ENCODE data around the gene PECR. TPM values are rescaled to one million over a fixed set of nuclear protein-coding genes. Genes with fewer than 3 reads are reported as not detected.
A peak's percentile ranks its signal among the peaks of the same experiment; 100 is the strongest.

Gene PECR
- total and polyA plus RNA-seq, 2 of the 13 experiments (the other 11 are each of a cell fraction or from before 2014, with no cell fraction given), result 151 to 153 TPM

GRCh38 chr2:216109962-216110614 lies 28.5 kb upstream of the PECR start (continued):
- TF ChIP-seq ERF (CRISPR knock-in tag; IDR thresholded peaks at IDR 0.05), result no peak
- no peak for TF ChIP-seq ZNF44 (CRISPR knock-in tag; IDR thresholded peaks at IDR 0.05)
- 0 out of 2 replicates have a peak, but pooled peaks have one; percentile 28 for TF ChIP-seq POLR2AphosphoS5 (IDR thresholded peaks at IDR 0.05; ENCODE audit: low read depth, low read length)
- peak; percentile 14; the same call in 1 of the 2 replicates for TF ChIP-seq MIXL1 (CRISPR knock-in tag; IDR thresholded peaks at IDR 0.05)
- TF ChIP-seq ZFP36L2 (CRISPR knock-in tag; IDR thresholded peaks at IDR 0.05), result 0 out of 2 replicates have a peak, but pooled peaks have one; percentile 19
- no peak for TF ChIP-seq ZNF704 (CRISPR knock-in tag; IDR thresholded peaks at IDR 0.05; ENCODE audit: borderline replicate concordance)
- no peak for TF ChIP-seq ZNF562 (CRISPR knock-in tag; IDR thresholded peaks at IDR 0.05; ENCODE audit: borderline replicate concordance)
- no peak for TF ChIP-seq LBX2 (CRISPR knock-in tag; IDR thresholded peaks at IDR 0.05; ENCODE audit: borderline replicate concordance)
- no peak for TF ChIP-seq THAP8 (CRISPR knock-in tag; IDR thresholded peaks at IDR 0.05; ENCODE audit: borderline replicate concordance)
- no peak for TF ChIP-seq E2F5 (CRISPR knock-in tag; conservative IDR thresholded peaks at IDR 0.05)
- no peak for TF ChIP-seq ZBTB25 (CRISPR knock-in tag; IDR thresholded peaks at IDR 0.05)
- TF ChIP-seq RNF2 (conservative IDR thresholded peaks at IDR 0.05; ENCODE audit: low read depth), result no peak
- peak; percentile 60; the same call in 1 of the 2 replicates for TF ChIP-seq HOXA5 (CRISPR knock-in tag; IDR thresholded peaks at IDR 0.05)
- no peak for TF ChIP-seq ZNF510 (CRISPR knock-in tag; IDR thresholded peaks at IDR 0.05; ENCODE audit: low read depth)
- TF ChIP-seq SRSF9 (IDR thresholded peaks at IDR 0.05; ENCODE audit: borderline replicate concordance, insufficient read depth, low read depth, low read length, poor library complexity, severe bottlenecking), result no peak
- TF ChIP-seq SYNCRIP (IDR thresholded peaks at IDR 0.05; ENCODE audit: insufficient read depth, low read depth, low read length), result no peak
- TF ChIP-seq ZNF768 (CRISPR knock-in tag; IDR thresholded peaks at IDR 0.05), result no peak
- no peak for TF ChIP-seq SIX1 (CRISPR knock-in tag; IDR thresholded peaks at IDR 0.05; ENCODE audit: borderline replicate concordance)
- TF ChIP-seq MLX (CRISPR knock-in tag; IDR thresholded peaks at IDR 0.05), result 0 out of 2 replicates have a peak, but pooled peaks have one; percentile 25
- TF ChIP-seq TGIF2 (CRISPR knock-in tag; IDR thresholded peaks at IDR 0.05), result no peak
- TF ChIP-seq EED (CRISPR knock-in tag; IDR thresholded peaks at IDR 0.05), result no peak
- 0 out of 2 replicates have a peak, but pooled peaks have one; percentile 22 for TF ChIP-seq NKX3-1 (CRISPR knock-in tag; IDR thresholded peaks at IDR 0.05)
- no peak for TF ChIP-seq ZNF784 (CRISPR knock-in tag; IDR thresholded peaks at IDR 0.05; ENCODE audit: borderline replicate concordance)
- TF ChIP-seq GLMP (CRISPR knock-in tag; IDR thresholded peaks at IDR 0.05; ENCODE audit: borderline replicate concordance), result no peak
